CD4-positive, alpha-beta T cell treated with Interleukin-17A for 4 hours (primary cell): Measurements from ENCODE around the gene INVS.
"Not testable (repeated sequence)": the region's sequence is repeated elsewhere in the genome, so short reads cannot be mapped to it uniquely, and the experiment has no call there.

ENCODE experiments used
- DNase-seq: peaks from one replicate; pipeline ENCODE4 v3.0.0-alpha.2; 2020; ENCODE audit warnings: mixed read lengths

Gene INVS

GRCh38 chr9:100281676-100282387 is 182.8 kb downstream of the INVS start:
- no peak for DNase-seq

GRCh38 chr9:100282388-100282719 is 183.3 kb downstream of the INVS start:
- no peak for DNase-seq

GRCh38 chr9:100284247-100284646 is 185.2 kb downstream of the INVS start:
- no peak for DNase-seq

- DNase-seq = no peak
These were observed 186.0 kb downstream of the INVS start for GRCh38 chr9:100285080-100285479.

- no peak for DNase-seq
These were observed 186.6 kb downstream of the INVS start for GRCh38 chr9:100285601-100286000.

- DNase-seq = no peak
These were observed 187.2 kb downstream of the INVS start for GRCh38 chr9:100286257-100286656.

GRCh38 chr9:100287186-100287585 is 188.1 kb downstream of the INVS start:
- no peak for DNase-seq

GRCh38 chr9:100290714-100291113 is 191.7 kb downstream of the INVS start:
- no peak for DNase-seq

GRCh38 chr9:100292414-100292813 is 193.4 kb downstream of the INVS start:
- no peak for DNase-seq

- DNase-seq = no peak
These were observed 195.3 kb downstream of the INVS start for GRCh38 chr9:100294341-100294740.

GRCh38 chr9:100294806-100295205 is 195.8 kb downstream of the INVS start:
- DNase-seq = no peak

GRCh38 chr9:100295240-100295639 is 196.2 kb downstream of the INVS start:
- no peak for DNase-seq

- DNase-seq = no peak
These were observed 197.4 kb downstream of the INVS start for GRCh38 chr9:100296407-100296806.

- DNase-seq = no peak
These were observed 199.3 kb downstream of the INVS start for GRCh38 chr9:100298378-100298777.

- no peak for DNase-seq
These were observed 204.7 kb downstream of the INVS start for GRCh38 chr9:100303747-100304146.

GRCh38 chr9:100306283-100306682 is 207.2 kb downstream of the INVS start:
- DNase-seq = no peak

GRCh38 chr9:100307080-100307479 is 208.0 kb downstream of the INVS start:
- DNase-seq = no peak

- no peak for DNase-seq
These were observed 210.0 kb downstream of the INVS start for GRCh38 chr9:100308965-100309564.

GRCh38 chr9:100309992-100310391 is 210.9 kb downstream of the INVS start:
- no peak for DNase-seq

GRCh38 chr9:100315561-100315960 is 216.5 kb downstream of the INVS start:
- DNase-seq = no peak

- no peak for DNase-seq
These were observed 218.7 kb downstream of the INVS start for GRCh38 chr9:100317706-100318105.

- DNase-seq = peak; percentile 30
These were observed 224.0 kb downstream of the INVS start for GRCh38 chr9:100322954-100323536.

- no peak for DNase-seq
These were observed 225.7 kb downstream of the INVS start for GRCh38 chr9:100324594-100325200.

GRCh38 chr9:100338736-100339135 is 239.7 kb downstream of the INVS start:
- DNase-seq = not testable (repeated sequence)
